ENCODE results near the gene GPBP1.

GRCh38 chr5:57181154-57181553 is 7.3 kb downstream of the GPBP1 start:
- TF ChIP-seq POLR2A (IDR thresholded peaks at IDR 0.05; ENCODE audit: low read depth, low read length): no peak
- TF ChIP-seq POLR2AphosphoS5 (IDR thresholded peaks at IDR 0.05; ENCODE audit: low read depth, low read length): no peak
